ENCODE data around the gene PSMB4.
"Not testable (repeated sequence)": the region's sequence is repeated elsewhere in the genome, so short reads cannot be mapped to it uniquely, and the experiment has no call there.

Gene PSMB4

DNA sequence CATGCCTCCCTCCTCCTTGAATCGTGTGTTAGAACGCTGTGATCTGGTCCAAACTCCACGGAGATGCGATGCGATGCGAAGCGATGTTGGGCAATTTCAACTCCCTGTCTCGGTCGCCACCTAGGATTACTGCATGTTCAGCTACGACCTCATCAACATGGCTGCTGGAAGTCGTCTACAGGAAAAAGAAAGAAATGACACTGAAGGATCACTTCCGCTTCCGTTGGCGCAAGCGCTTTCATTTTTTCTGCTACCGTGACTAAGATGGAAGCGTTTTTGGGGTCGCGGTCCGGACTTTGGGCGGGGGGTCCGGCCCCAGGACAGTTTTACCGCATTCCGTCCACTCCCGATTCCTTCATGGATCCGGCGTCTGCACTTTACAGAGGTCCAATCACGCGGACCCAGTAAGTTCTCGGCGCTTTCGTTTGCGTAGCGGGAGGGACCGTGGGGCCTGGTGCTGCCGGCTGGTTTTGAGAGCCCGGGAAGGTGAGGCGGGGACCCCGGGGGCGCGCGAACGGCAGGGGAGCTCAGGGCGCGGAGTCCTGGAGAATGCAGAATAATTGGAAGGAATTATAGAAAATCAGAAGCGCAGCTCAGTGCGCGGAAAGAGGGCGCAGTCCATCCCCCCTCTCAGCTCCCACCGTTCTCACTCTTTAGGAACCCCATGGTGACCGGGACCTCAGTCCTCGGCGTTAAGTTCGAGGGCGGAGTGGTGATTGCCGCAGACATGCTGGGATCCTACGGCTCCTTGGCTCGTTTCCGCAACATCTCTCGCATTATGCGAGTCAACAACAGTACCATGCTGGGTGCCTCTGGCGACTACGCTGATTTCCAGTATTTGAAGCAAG is at the start of gene PSMB4:
Gene PSMB4 (plus strand): TSS at position 250 of the 848 bp plus-strand sequence. CDS start 15 bp downstream, at position 265.
- peak; percentile 90 for DNase-seq

DNA sequence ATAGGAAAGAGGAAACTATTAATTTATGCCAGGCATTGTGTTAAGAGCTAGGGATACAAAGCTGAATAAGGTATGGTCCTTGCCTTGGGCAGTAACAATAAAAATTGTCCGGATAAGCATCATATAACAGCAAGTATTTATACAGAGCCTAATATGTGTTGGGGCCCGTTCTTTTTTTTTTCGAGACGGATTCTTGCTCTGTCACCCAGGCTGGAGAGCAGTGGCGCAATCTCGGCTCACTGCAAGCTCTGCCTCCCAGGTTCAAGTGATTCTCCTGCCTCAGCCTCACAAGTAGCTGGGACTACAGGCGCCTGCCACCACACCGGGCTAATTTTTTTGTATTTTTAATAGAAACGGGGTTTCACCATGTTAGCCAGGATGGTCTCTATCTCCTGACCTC is 49.0 kb upstream of the PSMB4 start:
- not testable (repeated sequence) for DNase-seq

DNA sequence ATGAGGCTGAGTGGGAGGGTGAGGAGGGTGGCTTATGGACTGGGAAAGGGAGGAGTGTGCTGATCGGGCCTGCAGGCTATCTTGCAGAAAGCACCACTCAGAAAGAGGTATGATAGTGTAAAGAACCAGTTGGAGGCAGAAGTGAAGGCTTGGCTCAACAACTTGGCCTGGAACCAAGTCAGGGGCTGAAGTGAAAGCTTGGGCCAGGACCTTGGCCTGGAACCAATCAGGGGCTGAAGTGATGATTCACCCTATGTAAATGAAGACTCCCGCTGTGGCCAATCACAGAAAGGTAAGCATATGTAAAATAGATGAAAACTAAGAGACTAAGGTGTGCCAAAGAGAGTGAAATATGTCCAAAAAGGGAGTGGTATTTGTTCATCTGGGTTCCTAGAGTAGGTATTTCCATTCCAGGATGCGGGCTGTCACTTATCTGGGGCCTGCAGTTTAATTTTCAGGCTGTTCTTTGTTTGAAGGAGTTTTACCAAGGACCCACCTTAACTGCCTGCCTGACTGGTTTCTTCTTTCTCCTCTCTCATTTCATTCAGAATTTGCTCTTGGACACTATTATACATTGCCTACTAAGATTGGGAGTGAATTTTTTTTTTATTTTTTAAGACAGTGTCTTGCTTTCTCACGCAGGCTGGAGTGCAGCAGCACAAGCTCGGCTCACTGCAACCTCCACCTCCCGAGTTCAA is 47.2 kb upstream of the PSMB4 start:
- DNase-seq, result no peak

DNA sequence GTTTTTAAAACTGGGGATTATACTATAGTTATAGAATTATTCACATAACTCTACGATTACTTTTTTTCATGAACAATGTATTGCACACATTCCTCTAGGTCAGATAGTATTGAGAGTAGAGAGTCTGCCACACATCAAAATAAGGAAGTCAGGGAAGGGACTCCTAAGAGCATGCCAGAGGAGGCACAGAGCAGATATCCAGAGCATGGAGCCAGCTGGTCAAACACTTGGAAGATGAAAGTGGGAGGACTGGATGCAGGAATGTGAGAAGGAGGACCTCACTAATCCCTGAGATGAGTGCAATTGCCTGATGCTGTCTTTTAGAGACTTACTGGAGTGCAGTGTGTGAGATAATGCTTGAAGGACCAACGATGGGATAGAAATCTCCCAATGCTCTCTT is 42.7 kb upstream of the PSMB4 start:
- DNase-seq, result no peak

DNA sequence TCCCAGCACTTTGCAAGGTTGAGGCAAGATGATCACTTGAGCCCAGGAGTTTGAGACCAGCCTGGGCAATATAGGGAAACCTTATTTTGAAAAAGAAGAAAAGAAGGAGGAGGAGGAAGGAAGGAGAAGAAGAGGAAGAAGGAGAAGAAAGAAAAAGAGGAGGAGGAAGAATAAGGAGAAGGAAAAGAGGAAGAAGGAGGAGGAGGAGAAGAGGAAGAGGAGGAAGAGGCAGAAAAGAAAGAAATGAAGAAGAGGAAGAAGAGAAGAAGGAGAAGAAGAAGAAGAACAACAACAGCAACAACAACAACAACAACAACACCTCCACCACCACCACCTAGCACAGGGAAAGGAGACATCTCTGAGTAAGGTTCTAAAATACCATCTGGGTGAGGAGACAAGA is 37.5 kb upstream of the PSMB4 start:
- DNase-seq, result no peak

DNA sequence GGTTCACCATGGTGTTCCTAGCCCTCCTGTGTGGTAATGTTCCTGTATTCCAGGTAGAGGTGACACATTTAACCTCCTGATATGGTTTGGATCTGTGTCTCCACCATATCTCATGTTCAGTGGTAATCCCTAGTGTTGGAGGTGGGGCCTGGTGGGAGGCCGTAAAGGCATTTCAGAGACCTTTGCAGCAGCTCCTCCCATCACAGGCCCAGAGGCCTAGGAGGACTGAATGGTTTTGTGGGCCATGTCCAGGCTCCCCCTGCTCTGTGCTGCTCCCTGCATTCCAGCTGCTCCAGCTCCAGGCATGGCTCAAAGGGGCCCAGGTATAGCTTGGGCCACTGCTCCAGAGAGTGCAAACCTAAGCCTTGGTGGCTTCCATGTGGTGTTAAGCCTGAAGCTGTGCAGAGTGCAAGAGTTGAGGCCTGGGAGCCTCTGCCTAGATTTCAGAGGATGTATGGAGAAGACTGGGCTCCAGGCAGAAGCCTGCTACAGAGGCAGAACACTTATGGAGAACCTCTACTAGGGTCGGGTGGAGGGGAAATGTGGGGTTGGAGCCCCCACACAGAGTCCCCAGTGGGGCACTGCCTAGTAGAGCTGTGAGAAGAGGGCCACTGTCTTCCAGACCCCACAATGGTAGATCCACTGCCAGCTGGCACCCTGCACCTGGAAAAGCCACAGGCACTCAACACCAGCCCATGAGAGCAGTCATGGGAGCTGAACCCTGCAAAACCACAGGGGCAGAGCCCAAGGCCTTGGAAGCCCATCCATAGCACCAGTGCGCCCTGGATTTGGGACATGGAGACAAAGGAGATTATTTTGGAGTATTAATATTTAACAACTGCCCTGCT is 36.8 kb upstream of the PSMB4 start:
- DNase-seq, result no peak

DNA sequence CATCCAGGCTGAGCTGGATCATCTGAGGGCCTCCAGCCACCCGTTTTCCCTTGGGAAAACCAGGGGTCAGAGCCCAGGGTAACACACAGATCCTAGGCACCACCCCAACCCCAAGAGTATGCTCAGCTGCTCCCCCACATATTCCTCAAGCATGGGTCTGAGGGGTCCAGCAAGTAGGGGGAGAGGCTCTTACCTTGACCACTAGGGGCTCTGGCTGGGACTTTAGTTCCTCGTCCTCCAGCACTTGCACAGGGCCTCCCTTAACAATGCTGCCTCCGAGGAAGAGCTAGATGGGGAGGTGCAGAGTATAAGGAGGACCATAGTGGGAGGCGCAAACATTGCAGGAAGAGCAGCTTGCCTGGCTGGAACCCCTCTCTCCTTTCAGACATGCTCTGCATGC is 34.4 kb upstream of the PSMB4 start:
- DNase-seq, result no peak

DNA sequence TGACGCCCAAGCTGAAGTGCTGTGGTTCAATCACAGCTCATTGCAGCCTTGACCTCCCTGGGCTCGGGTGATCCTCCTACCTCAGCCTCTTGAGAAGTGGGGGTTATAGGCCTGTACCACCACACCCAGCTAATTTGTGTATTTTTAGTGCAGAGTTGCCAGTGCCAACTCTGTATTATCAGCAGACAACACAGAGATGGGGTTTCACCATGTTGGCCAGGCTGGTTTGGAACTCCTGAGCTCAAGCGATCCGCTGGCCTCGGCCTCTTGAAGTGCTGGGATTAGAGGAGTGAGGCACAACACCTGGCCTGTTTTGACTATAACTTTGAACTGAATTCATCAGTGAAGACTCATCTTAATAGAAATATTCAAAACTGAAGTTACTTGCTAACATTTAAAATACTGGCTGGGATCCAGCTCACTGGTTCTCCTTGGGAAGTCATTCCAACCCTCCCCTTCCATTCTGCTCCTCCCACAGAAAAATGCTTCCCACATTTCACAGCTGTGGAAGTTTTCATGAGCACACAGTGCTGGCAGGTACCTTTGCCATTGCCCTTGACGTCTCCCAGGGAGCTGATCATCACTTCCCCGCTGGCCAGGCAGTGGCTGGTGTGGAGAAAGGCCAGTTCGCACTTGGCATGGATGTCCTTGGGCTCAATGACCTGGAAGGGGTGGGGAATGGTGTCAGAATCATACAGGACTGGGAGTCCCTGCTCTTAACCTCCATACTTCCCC is 31.5 kb upstream of the PSMB4 start:
- no peak for DNase-seq

DNA sequence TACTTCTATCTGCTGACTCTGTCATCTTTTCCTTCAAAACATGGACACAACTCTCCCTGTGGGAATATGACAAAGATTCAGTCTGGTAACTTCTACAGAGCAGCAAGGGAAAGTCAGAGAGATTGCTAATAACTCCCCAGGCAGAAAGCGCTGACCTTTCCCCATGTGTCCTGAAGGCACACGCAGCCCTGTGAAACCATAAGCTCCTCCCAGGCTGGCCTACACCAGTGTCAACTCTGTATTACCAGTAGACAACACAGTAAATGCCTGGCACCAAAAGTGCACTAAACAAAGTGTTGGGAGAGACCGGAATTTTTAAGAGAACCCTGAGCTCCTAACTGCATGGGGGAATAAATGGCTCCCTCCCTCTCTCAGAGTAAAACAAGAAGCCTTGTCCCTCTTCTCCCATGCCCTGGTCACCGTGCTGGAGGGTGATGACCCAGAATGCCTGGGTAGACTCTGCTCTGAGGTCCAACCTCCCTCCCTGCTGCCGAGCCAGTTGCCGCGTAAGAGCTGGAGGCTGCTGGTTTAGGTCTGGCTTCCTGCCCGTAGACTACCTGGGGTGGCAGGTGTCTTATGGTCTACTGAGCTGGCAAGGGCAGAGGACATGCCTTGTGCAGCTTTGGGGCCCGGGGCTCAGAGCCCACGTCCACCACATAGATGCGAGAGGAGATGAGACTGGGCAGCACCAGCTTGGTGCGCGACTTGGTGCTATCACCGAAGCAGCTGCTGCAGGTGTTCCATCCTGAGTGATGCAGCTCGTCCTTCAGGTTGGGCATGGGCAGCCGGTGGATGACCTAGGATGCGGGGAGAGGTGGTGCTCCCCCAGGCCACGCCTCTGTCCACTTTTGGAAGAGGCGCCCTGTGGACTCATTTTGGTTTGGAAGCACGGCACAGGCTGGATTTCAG is 30.7 kb upstream of the PSMB4 start:
- no peak for DNase-seq

DNA sequence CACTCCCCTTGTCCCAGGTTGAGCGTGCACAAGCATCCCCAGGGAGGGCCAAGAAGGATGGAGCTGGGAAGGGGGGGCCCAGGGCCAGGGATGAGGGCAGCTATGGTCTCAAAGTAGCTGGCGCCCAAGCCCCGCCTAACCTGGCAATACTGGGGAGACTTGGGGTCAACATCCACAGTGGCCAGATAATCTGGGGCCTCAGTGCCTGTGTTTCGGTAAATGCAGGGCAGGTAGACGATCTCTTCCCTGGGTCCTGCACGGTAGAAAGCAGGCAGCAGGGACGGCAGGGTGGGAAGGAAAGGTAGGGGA is 30.1 kb upstream of the PSMB4 start:
- no peak for DNase-seq

DNA sequence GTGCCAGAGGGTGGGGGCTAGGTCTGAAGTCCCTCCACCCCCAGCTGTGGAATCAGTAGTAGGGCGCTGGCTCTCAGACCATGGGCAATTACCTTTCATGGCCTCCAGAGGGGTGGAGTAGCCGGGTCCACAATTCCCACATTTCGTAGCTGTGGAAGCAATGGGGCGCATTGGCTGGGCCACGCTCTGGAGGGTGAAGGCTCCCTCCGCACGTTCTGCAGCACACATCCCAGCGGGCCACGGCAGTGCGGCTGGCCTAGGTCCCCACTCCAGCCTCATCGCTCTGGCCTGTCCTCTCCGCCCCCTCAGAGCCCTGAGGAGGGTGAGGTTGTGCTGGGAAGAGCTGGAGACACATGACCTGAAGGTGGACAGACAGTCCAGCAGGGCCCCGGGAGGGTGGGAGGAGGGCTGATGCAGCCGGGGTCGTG is 29.7 kb upstream of the PSMB4 start:
- DNase-seq, result no peak

DNA sequence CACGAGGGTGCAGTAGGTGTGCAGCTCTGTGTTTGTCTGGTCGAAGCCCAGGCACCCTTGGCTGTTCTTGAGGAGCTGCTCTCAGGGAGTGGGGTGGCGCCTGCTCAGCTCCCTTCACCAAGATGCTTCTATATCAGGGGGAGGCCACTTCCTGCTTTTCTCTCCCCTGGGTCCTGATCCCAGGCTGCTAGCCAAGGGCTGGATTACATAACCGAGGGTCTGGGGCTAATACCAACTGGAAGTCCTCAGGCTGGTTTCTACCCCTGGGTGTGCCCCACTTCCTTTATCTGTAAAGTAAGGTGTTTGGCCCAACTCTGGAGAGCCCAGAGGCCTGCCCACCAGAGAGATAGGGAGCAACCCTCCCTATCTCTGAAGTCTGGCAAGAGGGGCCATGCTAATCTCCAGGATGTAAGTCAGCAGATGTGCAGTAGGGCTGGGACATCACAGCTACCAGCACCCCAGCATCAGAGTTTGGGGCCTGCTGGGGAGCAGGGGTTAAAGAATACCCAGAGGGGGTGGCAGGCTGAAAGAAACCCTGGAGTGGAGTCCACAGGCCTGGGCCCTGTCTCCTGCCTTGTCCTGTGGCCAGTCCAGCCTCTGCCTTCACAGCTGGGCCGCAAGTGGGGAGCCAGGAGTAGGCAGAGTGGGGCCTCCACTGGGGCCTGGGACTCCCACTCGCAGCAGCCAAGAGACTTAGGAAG is 29.0 kb upstream of the PSMB4 start:
- no peak for DNase-seq

DNA sequence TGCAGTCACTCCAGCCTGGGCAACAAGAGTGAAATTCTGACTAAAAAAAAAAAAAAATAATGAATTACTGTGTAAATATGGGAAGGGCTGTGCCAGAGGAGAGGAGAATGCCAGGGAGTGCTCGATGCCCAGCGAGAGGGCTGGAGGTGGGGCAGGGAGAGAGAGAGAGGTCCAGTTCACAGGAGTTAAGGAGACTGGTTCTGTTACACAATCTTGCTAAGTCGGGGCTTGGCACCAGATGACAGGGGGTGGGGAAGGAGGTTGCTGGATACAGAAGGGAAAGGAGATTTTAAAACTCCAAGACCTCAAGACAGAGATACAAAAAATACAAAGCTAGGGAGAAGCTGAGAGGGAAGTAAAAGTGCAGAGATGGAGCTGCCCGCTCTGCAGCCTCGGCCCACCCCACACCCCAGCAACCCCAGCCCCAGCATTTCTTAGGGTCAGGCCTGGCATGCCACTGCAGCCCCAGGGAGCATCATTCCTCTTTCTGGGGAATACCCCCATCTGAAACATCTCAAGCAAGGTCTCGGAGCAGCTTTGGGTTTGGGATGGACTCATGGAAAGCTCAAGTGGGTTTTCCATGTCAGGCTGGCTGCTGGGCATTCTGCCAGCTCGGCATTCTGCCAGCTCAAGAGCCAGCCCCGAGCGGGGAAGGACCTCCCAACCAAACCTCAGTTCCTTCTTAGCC is 27.9 kb upstream of the PSMB4 start:
- no peak for DNase-seq

DNA sequence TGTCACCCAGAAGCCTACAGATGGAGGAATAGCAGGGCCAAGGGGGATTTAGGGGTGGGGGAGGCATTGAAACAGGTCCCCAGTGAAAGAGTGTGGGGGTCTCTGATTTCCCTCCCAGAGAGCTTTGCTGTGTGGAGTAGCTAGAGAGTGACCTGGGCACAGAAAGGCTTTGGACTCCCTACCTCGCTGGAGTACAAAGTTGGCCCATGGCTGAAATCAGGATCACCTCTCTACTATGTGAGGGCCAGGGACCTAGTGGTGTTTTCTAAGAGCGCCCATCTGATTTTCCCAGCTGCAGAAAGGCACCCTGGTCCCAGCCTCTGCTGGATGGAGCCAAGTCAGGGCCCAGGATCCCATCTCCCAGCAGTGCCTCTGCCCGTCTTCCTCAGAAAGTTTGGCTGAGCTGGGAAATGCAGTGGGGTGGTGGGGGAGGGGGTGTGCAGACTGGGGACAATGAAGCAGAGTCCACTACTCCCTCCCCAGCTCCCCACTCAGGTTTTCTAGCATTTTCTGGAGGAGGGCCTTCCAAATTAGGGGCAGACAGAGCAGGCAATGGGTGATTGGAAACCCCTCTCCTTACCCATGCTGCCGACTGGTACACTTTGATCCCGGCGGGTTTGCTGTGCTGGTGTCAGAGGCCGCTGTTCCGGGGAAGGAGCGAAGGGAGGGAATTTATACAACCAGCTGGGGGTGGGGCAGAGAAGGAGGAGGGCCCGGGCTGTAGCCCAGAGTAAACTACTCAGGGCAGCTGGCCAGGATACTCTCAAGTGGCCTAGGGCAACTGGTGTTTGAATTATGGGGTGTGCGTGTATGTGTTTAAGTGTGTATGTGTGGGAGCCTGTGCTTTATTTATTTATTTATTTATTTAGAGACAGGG is 27.1 kb upstream of the PSMB4 start, which contains the start of gene SELENBP1:
Gene SELENBP1 (minus strand): TSS at position 648 of the 877 bp plus-strand sequence. CDS start 64 bp downstream, at position 584.
- no peak for DNase-seq

DNA sequence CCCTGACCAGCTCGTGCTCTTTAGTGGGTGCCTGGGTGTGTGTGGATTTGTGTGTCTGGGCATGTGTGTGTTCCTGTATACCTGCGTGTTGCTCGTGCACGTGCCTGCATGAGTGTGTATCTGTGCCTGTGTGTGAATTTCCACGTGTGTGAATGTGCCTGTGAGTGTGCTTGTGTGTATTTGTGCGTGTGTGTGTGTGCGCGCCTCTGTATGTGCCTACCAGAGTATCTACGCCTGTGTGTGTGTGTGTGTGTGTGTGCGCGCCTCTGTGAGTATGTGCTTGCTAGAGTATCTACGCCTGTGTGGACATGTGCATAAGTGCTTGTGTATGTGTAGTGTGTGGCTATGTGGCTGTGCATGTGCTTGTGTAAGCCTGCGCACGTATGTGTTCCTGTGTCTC is 26.2 kb upstream of the PSMB4 start:
- no peak for DNase-seq

DNA sequence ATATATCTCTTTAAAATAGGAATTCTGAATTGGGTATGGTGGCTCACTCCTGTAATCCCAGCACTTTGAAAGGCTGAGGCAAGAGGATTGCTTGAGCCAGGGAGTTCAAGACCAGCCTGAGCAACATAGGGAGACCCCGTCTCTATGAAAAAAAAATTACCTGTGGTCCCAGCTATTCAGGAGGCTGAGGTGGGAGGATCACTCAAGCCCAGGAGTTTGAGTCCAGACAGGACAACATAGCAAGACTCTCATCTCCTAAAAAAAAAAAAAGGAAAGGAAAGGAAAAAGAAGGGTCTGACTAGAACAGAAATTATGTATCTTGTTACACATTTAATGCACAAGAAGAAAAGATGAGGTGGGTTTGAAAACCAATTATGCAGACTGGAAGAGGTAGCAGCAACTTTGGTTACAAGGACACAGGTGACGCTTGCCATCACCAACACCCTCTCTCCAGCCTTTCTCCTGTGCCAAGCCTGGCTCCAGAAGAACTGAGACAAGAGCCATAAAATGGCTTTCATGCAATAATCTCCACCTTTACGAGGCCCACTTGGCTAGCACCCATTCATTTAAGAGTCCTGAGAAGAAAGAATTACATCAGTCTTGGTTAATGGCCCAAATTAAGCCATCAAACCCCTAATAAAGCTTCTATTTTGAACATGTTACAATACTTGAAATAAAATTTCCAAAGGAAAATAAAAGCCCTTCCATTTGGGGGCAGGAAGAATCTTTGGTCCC is 22.1 kb upstream of the PSMB4 start:
- DNase-seq, result no peak

DNA sequence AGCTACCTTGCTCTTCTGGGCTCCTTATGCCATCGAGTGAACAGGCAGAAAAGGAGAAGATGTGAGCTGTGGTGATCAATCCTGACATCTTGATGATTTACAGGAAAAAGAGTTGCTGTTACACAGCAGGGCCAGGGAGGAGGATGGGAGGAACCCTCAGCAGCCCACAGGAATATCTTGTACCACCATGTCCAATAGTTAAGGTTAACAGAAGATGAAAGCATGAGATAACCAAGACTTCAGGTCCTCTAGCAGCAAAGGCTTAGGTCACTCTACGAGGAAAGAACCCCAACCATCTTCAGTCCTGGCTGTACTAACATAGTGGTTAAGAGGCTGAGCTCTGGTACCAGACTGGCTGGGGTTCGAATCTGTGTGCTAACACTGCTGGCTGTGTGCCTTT is 14.8 kb upstream of the PSMB4 start:
- DNase-seq, result no peak

DNA sequence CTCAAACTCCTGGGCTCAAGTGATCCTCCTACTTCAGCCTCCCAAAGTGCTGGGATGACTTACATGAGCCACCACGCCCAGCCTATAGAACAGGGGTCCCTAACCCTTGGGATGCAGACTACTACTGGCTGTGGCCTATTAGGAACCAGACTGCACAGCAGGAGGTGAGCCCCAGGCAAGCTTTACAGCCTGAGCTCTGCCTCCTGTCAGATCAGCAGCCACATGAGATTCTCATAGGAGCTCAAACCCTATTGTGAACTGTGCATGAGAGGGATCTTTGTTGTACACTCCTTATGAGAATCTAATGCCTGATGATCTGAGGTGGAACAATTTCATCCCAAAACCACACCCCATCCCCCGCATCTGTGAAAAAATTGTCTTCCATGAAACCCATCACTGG is 13.4 kb upstream of the PSMB4 start:
- DNase-seq, result no peak

Measured in activated CD4-positive, alpha-beta T cell treated with anti-CD3 and anti-CD28 coated beads, Interleukin-10, Interleukin-2, amounts not matched to agents 100 ng/mL and 50 ng/mL, durations not matched to agents 16 hours and 8 hours (primary cell).